ENCODE results near the gene HPN.

HPN gene

GRCh38 chr19:35066691-35067563 lies 25.4 kb downstream of the HPN start:
- no peak overlapping the region for H2AFZ ChIP-seq (ENCODE audit: low read length)
- H3K14ac ChIP-seq (ENCODE audit: low read length) = no peak overlapping the region
- H3K18ac ChIP-seq (ENCODE audit: low read length) = no peak overlapping the region
- no peaks in the 10 kb centered on the region for H3K27me3 ChIP-seq (ENCODE audit: control insufficient read depth in 3 of 3, insufficient read depth in 3 of 3, low read depth in 1 of 3, low read length in 3 of 3)
- H2BK120ac ChIP-seq (ENCODE audit: low read depth, low read length) = no peak overlapping the region
- H2BK12ac ChIP-seq (ENCODE audit: low read length) = no peak overlapping the region
- H3K79me1 ChIP-seq (ENCODE audit: low read depth, low read length) = no peaks in the 10 kb centered on the region
- no peak overlapping the region for H4K91ac ChIP-seq (ENCODE audit: low read depth, low read length, poor library complexity)
- peak; percentile 76 for DNase-seq (ENCODE audit: low spot score)
- no peak overlapping the region for H3K4me2 ChIP-seq (ENCODE audit: insufficient read depth, low read length, poor library complexity, severe bottlenecking)
- H3K9ac ChIP-seq (ENCODE audit: low read depth, low read length, poor library complexity) = no peak overlapping the region
- H3K23ac ChIP-seq (ENCODE audit: low read depth, low read length, poor library complexity) = no peak overlapping the region
- no peak overlapping the region for H2AK5ac ChIP-seq (ENCODE audit: low read depth, low read length)
- peaks cover 0 to 8% of the 10 kb centered on the region in 2 donors for H3K4me1 ChIP-seq (ENCODE audit: control insufficient read depth in 2 of 2, insufficient read depth in 1 of 2, low read depth in 1 of 2, low read length in 2 of 2)
- no CpG with 5 or more reads among the region's 14 CpGs for WGBS, 2 donors (ENCODE audit: extremely low coverage in 2 of 2, insufficient read length in 2 of 2, insufficient replicate concordance in 1 of 2)
- no peak overlapping the region for H3K27ac ChIP-seq (replicated peaks; ENCODE audit: low read length)
- no peak overlapping the region for H3K4me3 ChIP-seq (ENCODE audit: low read length in 2 of 2)
- no peak overlapping the region for H4K8ac ChIP-seq (ENCODE audit: low read depth, low read length)
- H2BK15ac ChIP-seq (ENCODE audit: low read length) = no peak overlapping the region
- H2BK5ac ChIP-seq (ENCODE audit: low read length) = no peak overlapping the region
- H3K4ac ChIP-seq (ENCODE audit: low read length) = no peak overlapping the region
- no peaks in the 10 kb centered on the region for H3K36me3 ChIP-seq (replicated peaks in 1 of 2; ENCODE audit: control insufficient read depth in 2 of 2, insufficient read depth in 2 of 2, low read length in 2 of 2)
- H3K9me3 ChIP-seq (replicated peaks in 1 of 2; ENCODE audit: control insufficient read depth in 2 of 2, insufficient read depth in 1 of 2, low read depth in 1 of 2, low read length in 2 of 2) = peaks cover 0 to 3% of the 10 kb centered on the region in 2 donors

- Histone ChIP-seq H3K9ac (ENCODE audit: low read depth, low read length, poor library complexity) (no peak overlapping the region), H3K36me3 (replicated peaks in 1 of 2; ENCODE audit: control insufficient read depth in 2 of 2, insufficient read depth in 2 of 2, low read length in 2 of 2) (no peaks in the 10 kb centered on the region), H3K4ac (ENCODE audit: low read length) (no peak overlapping the region), H3K4me2 (ENCODE audit: insufficient read depth, low read length, poor library complexity, severe bottlenecking) (no peak overlapping the region), H3K14ac (ENCODE audit: low read length) (no peak overlapping the region), H2BK12ac (ENCODE audit: low read length) (no peak overlapping the region), H2BK120ac (ENCODE audit: low read depth, low read length) (no peak overlapping the region), H4K91ac (ENCODE audit: low read depth, low read length, poor library complexity) (no peak overlapping the region), H2AFZ (ENCODE audit: low read length) (no peak overlapping the region), H3K4me3 (ENCODE audit: low read length in 2 of 2) (no peak overlapping the region), H2BK15ac (ENCODE audit: low read length) (no peak overlapping the region), H3K4me1 (ENCODE audit: control insufficient read depth in 2 of 2, insufficient read depth in 1 of 2, low read depth in 1 of 2, low read length in 2 of 2) (peaks cover 0 to 8% of the 10 kb centered on the region in 2 donors), H4K8ac (ENCODE audit: low read depth, low read length) (no peak overlapping the region), H3K23ac (ENCODE audit: low read depth, low read length, poor library complexity) (no peak overlapping the region), H2AK5ac (ENCODE audit: low read depth, low read length) (no peak overlapping the region), H3K27ac (replicated peaks; ENCODE audit: low read length) (no peak overlapping the region), H3K79me1 (ENCODE audit: low read depth, low read length) (no peaks in the 10 kb centered on the region), H3K9me3 (replicated peaks in 1 of 2; ENCODE audit: control insufficient read depth in 2 of 2, insufficient read depth in 1 of 2, low read depth in 1 of 2, low read length in 2 of 2) (peaks cover 0 to 3% of the 10 kb centered on the region in 2 donors), H3K18ac (ENCODE audit: low read length) (no peak overlapping the region), H3K27me3 (ENCODE audit: control insufficient read depth in 3 of 3, insufficient read depth in 3 of 3, low read depth in 1 of 3, low read length in 3 of 3) (no peaks in the 10 kb centered on the region), H2BK5ac (ENCODE audit: low read length) (no peak overlapping the region)
- no CpG with 5 or more reads among the region's 10 CpGs for WGBS, 2 donors (ENCODE audit: extremely low coverage in 2 of 2, insufficient read length in 2 of 2, insufficient replicate concordance in 1 of 2)
- DNase-seq (ENCODE audit: low spot score) = no peak
Observed at GRCh38 chr19:35068941-35069634, 27.6 kb downstream of the HPN start.

- no peak overlapping the region for H2BK12ac ChIP-seq (ENCODE audit: low read length)
- no peak overlapping the region for H3K27ac ChIP-seq (replicated peaks; ENCODE audit: low read length)
- H2BK5ac ChIP-seq (ENCODE audit: low read length) = no peak overlapping the region
- no peak overlapping the region for H3K18ac ChIP-seq (ENCODE audit: low read length)
- WGBS, 2 donors (ENCODE audit: extremely low coverage in 2 of 2, insufficient read length in 2 of 2, insufficient replicate concordance in 1 of 2) = no CpG with 5 or more reads among the region's 1 CpG
- no peak overlapping the region for H2BK120ac ChIP-seq (ENCODE audit: low read depth, low read length)
- no peaks in the 10 kb centered on the region for H3K79me1 ChIP-seq (ENCODE audit: low read depth, low read length)
- no peak overlapping the region for H3K23ac ChIP-seq (ENCODE audit: low read depth, low read length, poor library complexity)
- H3K14ac ChIP-seq (ENCODE audit: low read length) = no peak overlapping the region
- no peak overlapping the region for H3K4me3 ChIP-seq (ENCODE audit: low read length in 2 of 2)
- peaks cover 0 to 3% of the 10 kb centered on the region in 2 donors for H3K9me3 ChIP-seq (replicated peaks in 1 of 2; ENCODE audit: control insufficient read depth in 2 of 2, insufficient read depth in 1 of 2, low read depth in 1 of 2, low read length in 2 of 2)
- peaks cover 0 to 8% of the 10 kb centered on the region in 2 donors for H3K4me1 ChIP-seq (ENCODE audit: control insufficient read depth in 2 of 2, insufficient read depth in 1 of 2, low read depth in 1 of 2, low read length in 2 of 2)
- no peak overlapping the region for H4K8ac ChIP-seq (ENCODE audit: low read depth, low read length)
- H2AK5ac ChIP-seq (ENCODE audit: low read depth, low read length) = no peak overlapping the region
- H3K4me2 ChIP-seq (ENCODE audit: insufficient read depth, low read length, poor library complexity, severe bottlenecking) = no peak overlapping the region
- no peak for DNase-seq (ENCODE audit: low spot score)
- H3K9ac ChIP-seq (ENCODE audit: low read depth, low read length, poor library complexity) = no peak overlapping the region
- H3K36me3 ChIP-seq (replicated peaks in 1 of 2; ENCODE audit: control insufficient read depth in 2 of 2, insufficient read depth in 2 of 2, low read length in 2 of 2) = no peaks in the 10 kb centered on the region
- H4K91ac ChIP-seq (ENCODE audit: low read depth, low read length, poor library complexity) = no peak overlapping the region
- H2AFZ ChIP-seq (ENCODE audit: low read length) = no peak overlapping the region
- H2BK15ac ChIP-seq (ENCODE audit: low read length) = no peak overlapping the region
- H3K4ac ChIP-seq (ENCODE audit: low read length) = no peak overlapping the region
- no peaks in the 10 kb centered on the region for H3K27me3 ChIP-seq (ENCODE audit: control insufficient read depth in 3 of 3, insufficient read depth in 3 of 3, low read depth in 1 of 3, low read length in 3 of 3)
Observed at GRCh38 chr19:35069696-35070095, 28.2 kb downstream of the HPN start.

GRCh38 chr19:35070471-35070870 lies 28.9 kb downstream of the HPN start:
- Histone ChIP-seq H3K23ac (ENCODE audit: low read depth, low read length, poor library complexity) (no peak overlapping the region), H2BK15ac (ENCODE audit: low read length) (no peak overlapping the region), H3K4me2 (ENCODE audit: insufficient read depth, low read length, poor library complexity, severe bottlenecking) (no peak overlapping the region), H2AK5ac (ENCODE audit: low read depth, low read length) (no peak overlapping the region), H3K4me3 (ENCODE audit: low read length in 2 of 2) (no peak overlapping the region), H2BK120ac (ENCODE audit: low read depth, low read length) (no peak overlapping the region), H2AFZ (ENCODE audit: low read length) (no peak overlapping the region), H2BK5ac (ENCODE audit: low read length) (no peak overlapping the region), H3K27ac (replicated peaks; ENCODE audit: low read length) (no peak overlapping the region), H3K79me1 (ENCODE audit: low read depth, low read length) (no peaks in the 10 kb centered on the region), H3K4ac (ENCODE audit: low read length) (no peak overlapping the region), H3K9me3 (replicated peaks in 1 of 2; ENCODE audit: control insufficient read depth in 2 of 2, insufficient read depth in 1 of 2, low read depth in 1 of 2, low read length in 2 of 2) (peaks cover 0 to 3% of the 10 kb centered on the region in 2 donors), H3K36me3 (replicated peaks in 1 of 2; ENCODE audit: control insufficient read depth in 2 of 2, insufficient read depth in 2 of 2, low read length in 2 of 2) (no peaks in the 10 kb centered on the region), H4K8ac (ENCODE audit: low read depth, low read length) (no peak overlapping the region), H3K27me3 (ENCODE audit: control insufficient read depth in 3 of 3, insufficient read depth in 3 of 3, low read depth in 1 of 3, low read length in 3 of 3) (no peaks in the 10 kb centered on the region), H3K9ac (ENCODE audit: low read depth, low read length, poor library complexity) (no peak overlapping the region), H3K4me1 (ENCODE audit: control insufficient read depth in 2 of 2, insufficient read depth in 1 of 2, low read depth in 1 of 2, low read length in 2 of 2) (peaks cover 0 to 8% of the 10 kb centered on the region in 2 donors), H3K14ac (ENCODE audit: low read length) (no peak overlapping the region), H2BK12ac (ENCODE audit: low read length) (no peak overlapping the region), H4K91ac (ENCODE audit: low read depth, low read length, poor library complexity) (no peak overlapping the region), H3K18ac (ENCODE audit: low read length) (no peak overlapping the region)
- WGBS, 2 donors (ENCODE audit: extremely low coverage in 2 of 2, insufficient read length in 2 of 2, insufficient replicate concordance in 1 of 2) = no CpG with 5 or more reads among the region's 3 CpGs
- no peak for DNase-seq (ENCODE audit: low spot score)
